ENCODE results near the gene SETBP1.
A peak's percentile ranks its signal among the peaks of the same experiment; 100 is the strongest.

The SETBP1 gene

DNA sequence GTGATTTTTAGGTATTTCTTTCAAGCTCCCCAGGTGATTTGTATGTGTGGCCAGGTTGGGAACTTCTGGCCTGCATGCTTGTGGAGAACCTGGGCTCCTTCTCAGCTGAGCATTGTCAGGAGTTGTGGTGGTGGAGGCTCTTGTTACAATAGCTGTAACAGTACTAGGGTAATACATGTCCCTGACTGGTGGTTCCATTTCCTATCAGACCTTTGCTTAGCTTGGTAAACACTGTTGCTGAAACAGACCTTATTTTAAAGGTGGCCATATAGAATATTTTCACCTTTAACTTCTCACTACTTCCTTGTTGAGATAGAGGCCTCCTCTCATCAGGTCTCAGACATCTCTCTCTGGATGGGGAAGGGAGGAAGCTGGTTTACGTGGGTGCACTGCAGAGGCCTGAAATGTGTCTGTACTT is 79.2 kb downstream of the SETBP1 start:
- peak; percentile 27 for DNase-seq (ENCODE audit: low spot score)

DNA sequence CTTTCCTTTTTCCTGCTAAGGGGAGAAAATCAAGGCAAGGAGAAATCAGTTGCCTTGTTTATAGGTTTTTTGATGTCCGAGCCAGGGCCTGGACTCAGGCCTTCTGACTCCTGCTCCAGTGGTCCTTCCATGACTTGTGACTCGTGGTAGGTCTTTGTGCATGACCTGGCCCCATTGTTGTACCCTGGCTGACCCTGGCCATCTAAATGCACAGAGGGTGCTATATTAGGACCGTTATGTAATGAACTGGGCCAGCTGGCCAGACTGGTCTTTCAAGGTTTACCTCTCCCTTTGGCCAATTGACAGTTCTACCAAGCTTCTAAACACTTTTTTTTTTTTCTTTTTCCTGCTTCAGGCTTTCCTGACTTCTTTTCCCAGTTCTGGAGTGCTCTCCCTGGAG is 81.1 kb downstream of the SETBP1 start:
- DNase-seq (ENCODE audit: low spot score), result no peak

DNA sequence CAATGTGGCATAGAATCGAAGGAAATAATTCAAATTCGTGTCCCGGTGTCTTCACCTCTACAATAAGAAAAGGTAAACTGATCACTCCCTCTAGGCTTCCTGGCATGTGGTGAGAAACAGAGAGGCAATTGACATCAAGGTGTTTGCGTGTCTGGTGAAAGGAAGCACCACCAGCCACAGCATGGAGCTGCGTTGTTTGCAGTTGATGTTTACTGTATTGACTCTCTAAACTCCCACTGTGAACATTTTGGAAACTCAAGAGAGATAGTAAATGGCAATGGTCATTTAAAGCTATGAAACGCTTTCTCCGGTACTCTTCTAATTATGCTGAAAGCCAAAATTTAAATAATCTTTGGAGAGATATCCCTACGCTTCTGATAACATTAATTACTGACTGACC is 82.6 kb downstream of the SETBP1 start:
- DNase-seq (ENCODE audit: low spot score), result no peak

DNA sequence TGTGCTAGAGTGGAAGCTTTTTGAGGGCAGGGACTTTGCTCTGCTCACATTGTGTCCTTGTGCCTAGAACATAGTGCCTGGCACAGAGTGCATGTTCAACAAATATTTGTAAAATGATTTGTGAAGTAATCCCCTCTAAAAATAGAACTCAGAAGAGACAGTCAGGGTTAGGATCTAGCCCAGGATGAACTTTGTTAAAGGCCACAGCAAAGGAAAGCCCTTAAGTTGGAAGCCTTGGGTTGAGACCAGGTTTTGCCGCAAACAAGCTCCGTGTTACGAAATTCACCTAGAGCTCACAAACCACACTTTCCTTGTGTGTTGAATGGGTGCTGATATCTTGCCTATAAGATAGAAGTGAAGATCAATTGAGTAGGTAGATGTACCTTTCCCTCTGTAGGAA is 84.2 kb downstream of the SETBP1 start:
- DNase-seq (ENCODE audit: low spot score), result no peak

DNA sequence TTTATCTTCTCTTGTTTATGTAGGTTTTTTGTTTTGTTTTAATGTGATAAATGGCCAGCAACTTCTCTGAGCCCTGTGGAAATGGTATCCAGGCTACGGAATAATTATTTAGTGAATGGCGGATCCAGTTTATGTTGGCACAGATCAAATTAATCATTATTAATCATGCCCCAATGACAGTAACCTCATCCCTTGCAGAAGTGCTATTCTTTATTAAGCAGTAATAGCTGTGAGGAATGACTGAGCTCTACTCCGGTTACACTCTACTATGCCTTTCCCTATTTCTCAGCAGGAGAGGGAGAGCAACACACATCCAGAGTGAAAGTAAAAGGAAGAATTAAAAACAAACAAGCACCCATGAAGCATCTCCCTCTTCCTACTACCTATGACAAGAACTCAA is 84.8 kb downstream of the SETBP1 start:
- DNase-seq (ENCODE audit: low spot score), result no peak

DNA sequence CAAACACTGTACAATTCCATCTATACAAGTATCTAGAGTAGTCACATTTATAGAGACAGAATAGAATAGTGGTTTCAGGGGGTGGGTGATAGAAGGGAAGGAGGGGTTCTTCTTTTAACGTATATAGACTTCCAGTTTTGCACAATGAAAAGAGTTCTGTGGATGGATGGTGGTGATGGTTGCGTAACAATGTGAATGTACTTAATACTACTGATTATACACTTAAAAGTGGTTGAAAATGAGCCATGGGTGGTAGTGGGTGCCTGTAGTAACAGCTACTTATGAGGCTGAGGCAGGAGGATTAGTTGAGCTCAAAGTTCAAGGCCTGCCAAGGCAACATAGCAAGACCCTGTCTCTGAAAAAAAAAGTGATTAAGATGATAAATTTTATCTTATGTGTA is 85.8 kb downstream of the SETBP1 start:
- DNase-seq (ENCODE audit: low spot score), result no peak

DNA sequence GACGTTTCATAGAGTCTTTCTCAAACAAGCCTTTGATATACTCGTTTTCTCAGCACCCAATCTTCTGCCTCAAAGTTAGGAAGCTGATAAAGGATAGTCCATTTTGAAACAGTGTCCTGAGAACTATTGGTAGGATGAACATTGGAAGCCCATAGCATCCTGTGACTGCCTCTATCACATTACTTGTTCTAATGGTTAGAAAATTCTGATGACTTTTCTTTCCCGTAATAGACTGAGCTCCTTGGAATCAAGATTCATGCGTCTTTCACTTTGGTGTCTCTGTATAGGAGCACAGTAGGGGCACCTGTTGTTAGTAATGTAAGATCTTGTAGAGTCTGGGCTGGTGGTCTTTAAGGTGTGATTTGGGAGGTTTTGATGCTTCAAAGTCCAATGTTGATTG is 87.1 kb downstream of the SETBP1 start:
- no peak for DNase-seq (ENCODE audit: low spot score)

DNA sequence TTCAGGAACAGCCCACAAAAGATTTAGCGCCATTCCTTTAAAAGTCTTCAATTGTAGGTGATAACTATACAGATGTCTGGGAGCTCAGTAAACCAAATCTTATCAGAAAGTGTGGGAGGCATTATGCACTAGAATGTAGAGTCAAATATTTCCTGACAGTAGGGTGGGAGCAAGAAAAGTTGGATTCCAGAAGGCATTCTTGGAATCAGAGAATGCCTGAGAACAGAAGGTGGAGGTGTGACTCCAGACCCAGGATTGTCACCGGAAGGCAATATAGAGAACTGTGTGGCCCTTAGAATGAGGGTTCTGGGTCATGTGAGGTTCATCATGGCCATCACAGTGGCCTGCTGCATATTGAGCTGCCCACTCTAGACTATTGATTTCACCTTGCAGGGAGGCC is 90.0 kb downstream of the SETBP1 start:
- DNase-seq (ENCODE audit: low spot score), result no peak

DNA sequence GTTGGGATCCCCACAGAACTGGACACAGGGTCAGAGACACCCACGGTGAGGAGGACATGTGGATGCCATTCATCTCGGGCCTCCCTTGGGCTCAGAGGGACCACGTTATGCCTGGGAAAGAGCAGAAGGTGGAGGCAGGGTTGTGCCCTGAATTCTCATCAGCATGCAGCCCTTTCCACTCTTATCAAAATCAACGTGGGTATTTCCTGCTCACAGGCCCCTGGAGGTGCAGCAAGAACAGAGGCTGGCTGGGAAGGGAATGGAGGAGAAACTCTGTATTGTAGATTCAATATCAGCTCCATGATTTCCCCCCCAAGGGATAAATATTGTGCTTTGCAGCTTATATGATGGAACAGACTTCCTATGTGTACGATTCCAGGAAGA is 90.9 kb downstream of the SETBP1 start:
- no peak for DNase-seq (ENCODE audit: low spot score)

DNA sequence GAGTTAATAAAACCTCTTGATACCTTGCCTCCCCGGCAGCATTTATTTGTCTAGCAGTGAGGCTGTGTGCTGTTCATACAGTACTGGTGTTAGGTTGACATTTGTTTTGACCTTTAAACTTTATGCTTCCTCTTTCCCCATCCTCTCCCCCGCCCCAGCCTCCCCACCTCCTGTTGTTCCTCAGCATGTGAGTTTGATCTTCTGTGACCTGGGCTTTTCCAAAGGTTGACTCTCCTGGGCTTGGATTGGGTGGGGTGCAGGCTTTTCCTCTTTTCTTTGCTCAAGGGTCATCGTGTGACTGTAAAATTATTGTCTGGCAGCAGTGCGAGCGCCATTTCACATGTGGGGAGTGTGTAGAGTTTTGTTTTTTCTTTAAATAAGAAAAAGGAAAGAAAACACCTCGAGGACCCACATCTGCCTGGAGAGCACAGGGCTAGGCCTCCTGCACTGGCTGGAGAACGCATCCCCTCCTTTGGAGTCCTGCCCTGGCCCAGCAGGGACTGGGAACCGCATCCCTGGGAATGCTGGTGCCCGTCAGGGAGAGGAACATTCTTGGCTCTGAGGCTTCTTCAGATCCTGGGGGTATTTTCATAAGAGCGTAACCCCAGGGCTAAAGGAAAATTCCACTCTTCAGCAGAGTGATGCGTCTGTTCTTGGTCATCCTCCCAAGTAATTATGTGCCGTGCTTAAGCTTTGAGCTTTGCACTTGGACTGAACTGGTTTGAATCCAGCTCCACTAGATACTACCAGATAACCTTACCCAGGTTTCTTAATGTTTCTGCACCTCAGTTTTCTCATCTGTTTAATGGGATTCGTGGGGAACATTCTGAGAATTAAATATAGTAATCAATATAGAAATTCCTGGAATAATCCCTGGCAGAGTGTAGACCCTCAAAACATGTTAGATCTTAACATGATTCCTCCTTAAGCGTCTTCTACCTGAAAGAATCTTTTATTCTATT is 91.5 kb downstream of the SETBP1 start:
- DNase-seq (ENCODE audit: low spot score), result no peak

DNA sequence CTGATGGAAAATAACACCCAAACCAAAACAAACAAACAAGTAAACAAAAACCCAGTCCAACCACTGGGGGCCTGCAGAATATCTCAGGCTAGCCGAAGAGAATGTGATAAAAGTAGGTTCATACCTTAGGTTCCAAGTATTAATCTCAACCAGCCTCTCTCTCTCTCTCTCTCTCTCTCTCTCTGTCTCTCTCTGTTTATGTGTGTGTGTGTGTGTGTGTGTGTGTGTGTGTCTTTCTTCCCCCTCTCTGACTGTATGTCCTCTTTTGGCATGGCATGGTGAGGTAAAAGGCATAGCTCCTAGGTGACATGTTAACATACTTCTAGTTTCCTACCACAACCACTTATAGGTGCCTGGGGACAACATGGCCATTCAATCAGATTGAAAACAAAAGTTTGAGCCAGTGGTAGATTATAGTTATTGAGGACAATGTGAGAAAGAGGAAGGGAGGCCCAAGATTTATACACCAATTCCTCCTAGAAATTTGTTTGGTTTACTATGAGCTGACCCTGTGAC is 93.0 kb downstream of the SETBP1 start:
- DNase-seq (ENCODE audit: low spot score), result no peak

DNA sequence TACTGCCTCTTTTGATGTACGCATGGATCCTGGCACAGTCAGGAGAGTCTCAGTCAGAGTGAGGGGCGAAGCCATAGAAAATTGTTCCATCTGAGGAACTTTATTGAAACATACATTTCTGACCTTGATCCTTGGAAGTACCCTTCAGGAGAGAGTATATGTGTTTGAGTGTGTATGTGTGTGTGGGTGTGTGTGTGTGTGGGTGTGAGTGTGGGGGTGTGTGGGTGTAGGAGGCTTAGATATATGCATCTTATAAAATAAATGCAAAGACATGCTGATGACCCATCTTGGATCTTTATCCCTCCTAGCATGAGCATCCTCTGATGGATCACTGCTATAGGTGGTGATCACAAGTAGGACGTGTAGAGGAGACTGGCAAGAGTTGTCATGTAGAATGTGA is 93.5 kb downstream of the SETBP1 start:
- DNase-seq (ENCODE audit: low spot score), result no peak

DNA sequence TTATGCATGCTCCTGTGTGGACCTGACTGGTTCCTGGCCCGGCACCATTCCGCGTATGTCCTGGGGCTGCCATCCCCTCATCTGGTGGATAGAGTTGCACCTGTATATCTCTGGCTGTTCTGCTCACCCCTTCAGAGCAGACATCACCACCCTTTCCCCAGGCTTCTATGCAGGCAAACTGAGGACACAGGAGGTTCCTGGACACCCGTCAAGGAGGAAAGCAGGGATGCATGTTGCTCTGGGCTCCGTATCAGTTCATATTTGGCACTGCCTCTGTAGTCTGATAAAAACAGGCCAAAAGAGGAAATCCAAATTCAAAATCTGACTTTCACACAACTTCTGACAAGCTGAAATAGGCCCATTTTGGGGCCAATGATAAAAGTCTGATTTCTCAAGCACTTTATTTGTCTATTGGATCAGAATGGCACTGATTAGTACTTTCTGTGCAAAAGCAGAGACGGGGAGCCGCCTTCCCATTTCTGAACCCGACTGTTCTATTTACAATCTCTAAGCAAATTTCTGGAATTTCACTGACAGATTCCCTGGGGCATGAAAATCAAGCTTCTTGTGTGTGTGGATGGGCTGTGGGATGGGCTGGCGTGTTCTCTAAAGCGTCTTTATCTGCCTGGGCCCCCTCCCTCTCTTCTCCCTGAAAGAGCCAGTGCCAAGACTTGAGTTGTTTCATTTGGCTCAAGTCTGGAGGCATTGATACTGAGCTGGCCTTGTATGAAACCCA is 96.9 kb downstream of the SETBP1 start:
- DNase-seq (ENCODE audit: low spot score), result peak; percentile 52

DNA sequence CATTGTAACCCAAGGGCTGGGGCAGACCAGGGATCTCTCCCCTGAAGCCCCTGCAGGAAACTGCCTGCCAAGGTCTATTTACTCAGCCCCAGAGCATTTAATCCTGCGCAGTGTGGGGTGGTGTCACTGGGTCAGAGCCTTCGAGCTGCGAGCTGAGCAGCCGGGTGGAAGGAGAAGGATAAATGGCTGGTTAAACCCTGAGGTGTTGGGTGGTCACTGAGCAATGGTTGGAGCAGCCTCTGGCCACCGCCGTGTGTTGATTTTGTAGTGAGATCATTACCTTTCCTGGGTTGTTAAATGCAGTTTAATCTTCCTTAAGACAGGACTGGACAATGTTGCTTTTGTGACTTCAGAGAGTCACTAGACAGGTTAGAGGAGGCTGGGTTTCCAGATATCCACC is 98.1 kb downstream of the SETBP1 start:
- DNase-seq (ENCODE audit: low spot score), result no peak

DNA sequence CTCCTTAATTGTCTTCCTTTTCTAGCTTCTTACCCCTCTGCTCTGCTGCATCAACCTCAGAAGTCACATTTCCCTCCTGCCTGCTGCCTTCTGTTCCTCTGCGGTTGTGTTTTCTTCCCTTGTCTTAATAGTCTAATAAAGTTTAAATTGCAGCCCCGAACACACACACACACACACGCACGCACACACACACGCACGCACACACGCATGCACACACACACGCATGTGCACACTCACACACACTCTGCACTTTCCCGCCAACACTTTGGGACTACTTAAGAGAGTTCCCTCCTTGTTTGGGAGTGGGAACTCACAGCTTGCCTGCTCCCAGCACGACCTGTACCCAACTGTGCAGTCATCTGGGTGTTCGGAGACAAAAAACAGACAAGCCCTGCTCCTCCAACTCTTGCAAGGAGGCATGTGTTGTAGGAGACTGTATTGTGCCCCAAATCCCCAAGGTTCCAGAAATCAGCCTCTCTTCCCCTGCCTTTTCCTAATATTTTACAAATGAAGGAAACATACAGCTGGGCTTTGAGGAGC is 99.1 kb downstream of the SETBP1 start:
- DNase-seq (ENCODE audit: low spot score), result no peak

DNA sequence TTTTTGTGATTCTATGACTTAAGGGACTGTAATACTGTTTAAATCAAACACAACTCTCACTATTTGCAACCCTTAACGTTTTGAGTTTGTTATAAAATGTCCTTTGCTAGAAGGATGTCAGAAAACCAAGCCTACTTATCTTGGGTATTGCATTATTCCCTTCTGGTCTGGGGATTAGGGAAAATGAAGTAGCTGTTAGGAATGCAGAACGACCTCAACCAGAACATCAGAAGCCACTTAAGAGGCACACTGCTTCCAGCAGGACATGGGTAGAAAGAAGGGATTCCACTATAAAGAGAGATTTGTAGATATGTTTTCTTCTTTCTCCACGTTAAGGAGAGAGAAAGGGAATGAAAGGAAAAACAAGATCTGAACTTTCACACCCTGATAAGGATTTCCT is 101.2 kb downstream of the SETBP1 start:
- DNase-seq (ENCODE audit: low spot score), result no peak

DNA sequence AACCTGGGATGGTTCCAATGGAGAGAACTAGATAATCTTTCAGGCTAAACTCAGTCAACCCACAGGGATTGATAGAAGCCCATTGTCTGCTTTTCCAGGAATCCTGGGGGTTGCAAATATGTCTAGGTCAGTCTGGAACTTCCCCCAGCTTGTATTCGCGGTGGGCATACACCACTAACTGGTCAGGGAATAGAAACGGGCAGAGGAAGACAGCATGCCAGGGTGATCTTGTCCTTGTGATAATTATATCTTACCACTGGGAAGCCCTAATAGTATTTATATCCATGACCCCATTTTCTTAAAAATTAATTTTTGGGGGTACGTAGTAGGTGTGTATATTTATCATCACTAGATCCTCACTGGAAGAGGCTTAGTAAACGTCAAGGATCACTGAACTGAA is 101.9 kb downstream of the SETBP1 start:
- no peak for DNase-seq (ENCODE audit: low spot score)

DNA sequence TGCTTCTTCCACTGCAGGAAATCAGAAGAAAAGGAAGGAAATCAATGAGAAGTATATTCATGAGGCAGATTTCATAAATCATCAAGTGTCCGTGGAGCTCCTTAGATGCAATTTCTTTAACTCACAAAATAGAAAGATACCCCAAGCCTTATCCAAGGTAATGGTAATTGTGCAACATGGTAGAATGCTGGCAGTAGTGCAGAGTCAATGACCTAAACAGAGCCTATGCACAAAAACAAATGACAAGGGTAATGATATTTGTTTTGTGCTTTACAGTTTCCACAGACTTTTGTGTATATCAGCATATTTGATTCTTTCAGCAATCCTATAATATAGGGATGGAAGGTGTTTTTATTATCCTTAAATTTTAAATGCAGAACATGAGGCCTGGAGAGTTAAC is 102.7 kb downstream of the SETBP1 start:
- no peak for DNase-seq (ENCODE audit: low spot score)

DNA sequence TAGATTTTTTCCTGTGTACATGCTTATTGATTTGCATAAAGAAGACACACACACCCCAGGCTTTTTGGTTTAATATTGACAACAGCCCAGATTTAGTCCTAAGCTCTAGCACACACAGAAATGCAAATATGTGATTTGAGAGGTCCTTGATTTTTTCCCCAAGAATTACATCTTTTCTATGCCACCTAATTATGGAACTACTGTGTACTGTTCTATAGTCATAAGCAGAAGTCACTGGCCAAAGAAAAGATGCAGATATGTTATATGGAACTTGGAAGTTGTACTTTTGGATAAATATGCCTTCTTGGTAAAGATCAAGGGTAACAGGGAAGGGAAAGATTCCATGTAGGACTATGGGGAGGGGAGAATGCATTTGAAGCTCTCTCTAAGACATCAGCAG is 105.6 kb downstream of the SETBP1 start:
- DNase-seq (ENCODE audit: low spot score), result no peak

DNA sequence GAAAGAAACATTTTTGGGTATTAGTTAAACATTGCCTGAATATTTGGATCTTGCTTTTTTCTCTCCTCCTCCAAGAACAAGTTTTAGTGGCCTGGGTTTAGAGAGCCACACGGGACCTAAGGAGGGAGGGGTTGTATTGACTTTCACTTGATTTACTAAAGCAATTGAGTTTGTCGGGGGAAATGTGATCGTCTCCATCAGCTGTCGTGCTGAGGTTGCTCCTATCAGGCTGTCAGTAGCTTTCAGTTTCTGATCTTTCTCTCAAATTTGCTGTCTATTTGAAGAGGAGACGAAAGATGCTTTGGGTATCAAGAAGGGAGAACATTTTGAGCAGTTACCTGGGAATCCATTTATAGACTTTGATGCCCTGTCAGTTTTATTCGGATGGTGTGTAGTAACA is 106.0 kb downstream of the SETBP1 start:
- DNase-seq (ENCODE audit: low spot score), result no peak

DNA sequence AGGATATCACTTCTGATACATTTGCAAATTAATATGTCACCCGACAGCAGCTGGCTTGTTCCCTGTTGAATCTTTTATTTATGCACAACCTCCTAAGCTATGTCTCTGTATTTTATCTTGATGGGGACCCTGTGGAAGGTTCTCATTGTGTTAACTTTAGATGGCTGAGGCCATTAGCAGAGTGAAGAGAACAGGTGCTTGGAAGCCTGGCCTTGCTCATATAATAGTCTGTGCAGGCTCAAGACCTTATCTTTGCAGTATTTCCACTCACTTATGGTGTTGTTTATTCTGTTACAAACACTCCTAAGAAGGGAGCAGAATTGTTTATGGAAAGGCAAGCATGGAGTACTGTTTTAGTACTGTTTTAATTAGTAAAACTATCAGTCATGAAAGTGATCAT is 107.6 kb downstream of the SETBP1 start:
- no peak for DNase-seq (ENCODE audit: low spot score)

DNA sequence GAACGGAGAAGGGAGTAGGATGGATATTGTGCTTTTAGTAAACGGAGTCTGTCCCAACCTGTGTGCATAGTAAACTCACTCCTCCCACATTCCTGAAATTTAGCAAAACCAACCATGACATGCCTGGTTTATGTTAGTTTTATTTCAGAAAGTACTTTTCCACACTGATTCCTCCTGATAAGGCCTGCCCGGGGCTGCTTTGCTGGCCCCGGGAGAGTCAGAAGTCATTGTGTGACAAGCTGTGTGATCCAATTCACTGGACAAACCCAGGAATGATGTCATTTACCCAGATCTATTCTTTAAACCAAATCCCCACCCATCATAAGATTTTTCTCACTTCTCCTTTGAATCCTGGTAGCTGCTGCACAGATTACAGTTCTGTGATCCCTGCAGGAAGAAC is 109.0 kb downstream of the SETBP1 start:
- peak; percentile 20 for DNase-seq (ENCODE audit: low spot score)

DNA sequence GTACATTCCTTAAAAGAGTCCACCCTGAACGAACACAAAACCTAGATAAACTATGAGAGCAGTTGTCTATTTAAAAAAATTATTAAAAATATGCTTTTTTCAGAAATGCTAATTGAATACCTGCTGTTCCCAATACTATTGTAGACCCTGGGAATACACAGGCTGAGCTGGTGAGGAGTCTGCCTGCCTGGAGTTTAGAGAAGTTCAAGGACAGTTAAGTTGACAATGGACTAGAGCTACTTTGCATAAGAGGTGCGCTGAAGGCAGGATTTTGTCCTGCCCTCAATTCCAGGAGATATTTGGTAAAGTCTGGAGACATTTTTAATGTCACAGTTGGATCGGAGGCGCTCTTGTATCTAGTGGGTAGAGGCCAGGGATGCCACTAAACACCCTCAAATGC is 110.2 kb downstream of the SETBP1 start:
- DNase-seq (ENCODE audit: low spot score), result no peak

Data from pons (tissue), 1 donor.